OCI-LY7 (cell line): ENCODE results near the gene VPS37B. TPM values are rescaled to one million over a fixed set of nuclear protein-coding genes. Genes with fewer than 3 reads are reported as not detected.
A peak's percentile ranks its signal among the peaks of the same experiment; 100 is the strongest.

Source experiments
- BruUV-seq: library from RNA; stranded (reverse); fragments of 400-500 nt; replicated peaks from 2 replicates; lab custom pipeline; 2021; lab: Mats Ljungman, UMichigan
- CTCF ChIA-PET: fragments of 300-600 bp; sonication (Branson Sonifier 250); formaldehyde crosslinking; loops from one replicate; lab custom pipeline; 2022; ENCODE audit warnings: antibody characterized with exemption; ENCODE audit not compliant: unreplicated experiment; lab: Charles Lee
- POLR2A ChIA-PET: fragments of 300-600 bp; sonication (Branson Sonifier 250); formaldehyde crosslinking; loops from one replicate; lab custom pipeline; 2022; ENCODE audit warnings: antibody characterized with exemption; lab: Charles Lee
- DNase-seq: peaks from one replicate; pipeline ENCODE4 v3.0.0-alpha.2; 2015; ENCODE audit warnings: low spot score
- H2AFZ ChIP-seq: fragments of 200-600 bp; sonication (generic), shearing (Covaris generic); 2 replicates; pipeline ENCODE4 v1.6.1; 2014; ENCODE audit warnings: mild to moderate bottlenecking, antibody characterized with exemption, low read length, moderate library complexity
- H3K27ac ChIP-seq: fragments of 200-600 bp; sonication (generic); 2 replicates; pipeline ENCODE4 v1.5.1; 2014; ENCODE audit warnings: mixed run types, low read depth, mild to moderate bottlenecking, moderate library complexity, low read length, inconsistent platforms; ENCODE audit not compliant: poor library complexity, severe bottlenecking
- H3K36me3 ChIP-seq: fragments of 200-600 bp; sonication (generic); 2 replicates; pipeline ENCODE4 v1.6.1; 2014; ENCODE audit warnings: mild to moderate bottlenecking, antibody characterized with exemption, low read length, moderate library complexity, mixed read lengths; ENCODE audit not compliant: insufficient read depth
- H3K4me1 ChIP-seq: fragments of 200-600 bp; sonication (generic); 2 replicates; pipeline ENCODE4 v1.5.1; 2014; ENCODE audit warnings: mild to moderate bottlenecking, low read length; ENCODE audit not compliant: insufficient read depth, poor library complexity, severe bottlenecking
- H3K4me2 ChIP-seq: fragments of 200-600 bp; sonication (generic); 2 replicates; pipeline ENCODE4 v1.6.1; 2014; ENCODE audit warnings: mild to moderate bottlenecking, low read length
- H3K4me3 ChIP-seq: fragments of 200-600 bp; sonication (generic); 2 replicates; pipeline ENCODE4 v1.5.1; 2014; ENCODE audit warnings: mild to moderate bottlenecking, low read depth, low read length; ENCODE audit not compliant: poor library complexity, severe bottlenecking
- H3K79me2 ChIP-seq: fragments of 200-600 bp; sonication (generic); 2 replicates; pipeline ENCODE4 v1.6.1; 2016; ENCODE audit warnings: low read depth, mild to moderate bottlenecking, low read length, moderate library complexity, mixed read lengths; ENCODE audit not compliant: insufficient read depth
- H3K9me2 ChIP-seq: fragments of 200-600 bp; sonication (generic); 2 replicates; pipeline ENCODE4 v1.6.1; 2016; ENCODE audit warnings: mild to moderate bottlenecking, low read length, mixed read lengths; ENCODE audit not compliant: insufficient read depth
- H3K9me3 ChIP-seq: fragments of 200-600 bp; sonication (generic); 2 replicates; pipeline ENCODE4 v1.6.1; 2014; ENCODE audit warnings: mild to moderate bottlenecking, mixed run types, low read length, mixed read lengths
- H4K20me1 ChIP-seq: fragments of 200-600 bp; sonication (generic); 2 replicates; pipeline ENCODE4 v1.6.1; 2014; ENCODE audit warnings: mild to moderate bottlenecking, antibody characterized with exemption, low read length, moderate library complexity, mixed read lengths; ENCODE audit not compliant: insufficient read depth
- CTCF ChIP-seq: fragments of 200-600 bp; sonication (generic); conservative IDR thresholded peaks from 2 replicates; pipeline ENCODE4 v1.5.1; 2014; ENCODE audit warnings: mild to moderate bottlenecking, antibody characterized with exemption, low read length, moderate library complexity, mixed read lengths
- EZH2phosphoT487 ChIP-seq: fragments of 200-600 bp; sonication (generic); IDR thresholded peaks from 2 replicates; pipeline ENCODE4 v1.6.1; 2018; ENCODE audit warnings: low read depth, borderline replicate concordance, mild to moderate bottlenecking, mixed run types, antibody characterized with exemption, low read length, moderate library complexity, mixed read lengths
- intact Hi-C: fragments of 100-400 bp; cut with micrococcal nuclease; formaldehyde crosslinking; loops from one replicate; pipeline ENCODE4 v1.10.0; 2022; ENCODE audit not compliant: unreplicated experiment
- total RNA-seq, 2 experiments: library from RNA; depleted of rRNA in 1 of 2; stranded (reverse); fragments of >200 nt in 1 of 2; shearing (Covaris generic) in 1 of 2; gene quantifications; 2 replicates each; pipeline ENCODE4 v1.2.3, GENCODE V29; 2014 to 2022

The VPS37B gene
- total RNA-seq, 2 experiments from 2014 or later, result 1.7 to 2.5 TPM

- Histone ChIP-seq H3K27ac (peak overlapping the region; percentile 52), H3K4me1 (peaks cover 62% of the 10 kb centered on the region), H4K20me1 (no peaks in the 10 kb centered on the region), H3K9me2 (no peaks in the 10 kb centered on the region), H3K36me3 (no peaks in the 10 kb centered on the region), H2AFZ (peak overlapping the region; percentile 80; the same call in 1 of the 2 replicates), H3K79me2 (no peaks in the 10 kb centered on the region), H3K4me2 (peak overlapping the region; percentile 85), H3K9me3 (no peaks in the 10 kb centered on the region), H3K4me3 (peak overlapping the region; percentile 67)
- ChIA-PET POLR2A (interaction anchor here (0.9 to 2.0 kb wide), 3 partner anchors 13 to 336 kb away, joined by 3 to 7 read pairs (median 6); no protein-coding TSS in a partner anchor), CTCF (no interaction called here)
- BruUV-seq, result no TSS peak
- intact Hi-C loops, result no loop called here
- TF ChIP-seq CTCF (no peak), EZH2phosphoT487 (no peak)
- DNase-seq, result no peak
Observed at GRCh38 chr12:122872815-122873361, 23.0 kb downstream of the VPS37B start.

DNA sequence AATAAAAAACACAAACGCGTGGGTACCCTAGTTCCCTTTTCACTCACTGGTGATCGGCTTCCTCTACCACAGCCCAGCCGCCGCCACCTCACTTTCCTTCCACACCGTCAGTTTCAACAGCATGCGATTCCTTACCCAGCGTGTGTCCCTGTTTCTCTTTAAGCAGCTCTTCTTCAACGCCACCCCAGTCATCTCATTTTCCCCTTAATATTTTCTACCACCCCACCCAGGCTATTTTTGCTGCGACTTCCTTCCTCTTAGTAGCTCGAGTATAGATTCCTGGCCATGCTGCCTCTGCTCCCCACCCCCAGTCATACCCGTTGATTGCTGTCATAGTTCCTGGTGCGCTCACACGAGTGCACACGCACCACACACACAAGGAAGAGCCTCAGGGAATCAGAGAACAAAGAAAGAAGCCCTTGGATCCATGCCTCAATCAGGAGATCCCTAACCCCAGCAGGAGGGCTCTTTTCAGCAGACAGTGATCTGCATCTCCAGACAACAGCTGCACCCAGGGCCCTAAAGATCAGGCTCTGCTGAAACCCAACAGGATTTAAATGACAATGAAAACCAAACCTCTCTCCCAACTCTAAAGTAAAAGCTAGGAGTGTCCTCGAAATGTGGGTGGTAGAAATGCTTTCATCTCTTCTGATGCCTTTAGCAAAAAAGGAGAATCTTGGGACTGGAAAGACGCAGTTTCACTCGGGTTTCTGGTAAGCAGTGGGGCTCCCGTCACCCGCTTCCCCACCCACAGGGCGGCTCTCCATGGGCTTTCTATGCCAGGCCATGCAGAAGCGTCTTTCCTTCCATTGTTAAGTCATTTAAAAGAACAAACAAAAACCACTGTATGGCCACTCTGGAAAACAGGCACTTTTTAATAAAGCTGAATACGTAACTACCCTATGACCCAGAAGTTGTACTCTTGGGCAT lies 23.8 kb downstream of the VPS37B start:
- TF ChIP-seq CTCF, result no peak
- TF ChIP-seq EZH2phosphoT487, result no peak
- BruUV-seq, result no TSS peak
- ChIA-PET POLR2A (interaction anchor here (0.6 to 2.0 kb wide), 9 partner anchors 9 to 337 kb away, joined by 3 to 9 read pairs (median 4); partner anchors contain the start of gene OGFOD2), CTCF (interaction anchor here (0.6 kb wide), 1 partner anchor 16 kb away, joined by 4 read pairs; no protein-coding TSS in a partner anchor)
- no peaks in the 10 kb centered on the region for H3K9me3 ChIP-seq
- no peaks in the 10 kb centered on the region for H3K79me2 ChIP-seq
- peaks cover 62% of the 10 kb centered on the region for H3K4me1 ChIP-seq
- peak overlapping the region; percentile 85 for H3K4me2 ChIP-seq
- no peaks in the 10 kb centered on the region for H4K20me1 ChIP-seq
- H3K9me2 ChIP-seq, result no peaks in the 10 kb centered on the region
- peak overlapping the region; percentile 80 for H2AFZ ChIP-seq
- DNase-seq, result peak; percentile 75
- H3K27ac ChIP-seq, result peak overlapping the region; percentile 52
- H3K36me3 ChIP-seq, result no peaks in the 10 kb centered on the region
- peak overlapping the region; percentile 67 for H3K4me3 ChIP-seq
- intact Hi-C loops, result no loop called here
